GM18517 (cell line): ENCODE data around the gene KCTD13.
"Not testable (repeated sequence)": the region's sequence is repeated elsewhere in the genome, so short reads cannot be mapped to it uniquely, and the experiment has no call there.

Experiments used
- ATAC-seq: cut with Tn5 transposase; IDR thresholded peaks from one replicate; pipeline ENCODE4 v1.9.1; 2021; ENCODE audit warnings: mild to moderate bottlenecking, moderate library complexity; ENCODE audit not compliant: unreplicated experiment

KCTD13 gene

DNA sequence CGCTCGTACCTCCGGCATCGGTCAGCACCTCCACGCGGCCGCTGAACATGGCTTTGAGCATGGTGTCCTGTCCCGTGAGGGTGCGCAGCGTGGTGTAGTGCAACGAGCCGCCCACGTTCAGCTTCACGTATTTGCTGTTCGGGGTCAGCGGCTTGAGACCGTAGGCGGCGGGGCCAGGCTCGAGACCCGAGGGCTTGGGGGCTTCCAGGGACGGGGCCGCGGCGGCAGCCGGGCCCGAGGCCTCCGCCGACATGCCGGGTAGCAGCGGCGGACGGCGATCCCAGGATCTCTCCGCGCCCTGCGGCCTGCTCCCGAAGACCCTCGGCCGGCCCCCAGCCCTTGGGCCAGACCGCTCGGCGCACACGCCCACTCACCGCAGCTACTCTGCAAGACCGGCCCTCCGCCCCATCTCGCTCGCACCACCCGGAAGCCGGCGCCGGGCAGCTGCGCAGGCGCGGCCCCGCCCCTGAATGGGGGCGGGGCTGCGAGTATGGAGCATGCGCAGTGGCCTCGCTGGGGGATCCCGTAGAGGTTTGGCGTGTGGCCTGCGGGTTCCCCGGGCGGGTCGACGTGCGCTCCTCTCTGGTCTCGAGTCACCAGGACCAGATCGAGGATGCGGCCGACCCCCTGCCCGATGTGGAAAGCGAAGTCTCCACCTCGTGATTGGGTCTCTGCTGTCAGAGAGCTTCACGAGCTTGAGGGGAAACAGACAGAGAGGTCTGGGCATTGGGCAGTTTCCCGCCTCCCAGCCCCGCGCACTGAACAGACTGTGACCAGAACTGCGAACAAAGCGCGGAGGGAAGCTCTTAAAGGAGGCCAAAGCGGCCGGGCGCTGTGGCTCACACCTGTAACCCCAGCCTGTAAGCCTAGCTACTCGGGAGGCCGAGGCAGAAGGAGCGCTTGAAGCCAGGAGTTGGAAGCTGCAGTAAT lies at the start of gene KCTD13:
KCTD13 (minus strand) TSS at position 446 of the 930 bp plus-strand sequence; CDS start at position 253, 193 bp downstream.
- ATAC-seq = peak; percentile 74

- no peak for ATAC-seq
Observed at GRCh38 chr16:29975134-29975538, 49.1 kb upstream of the KCTD13 start.

- ATAC-seq = peak; percentile 12
Observed at GRCh38 chr16:29974291-29975133, 48.5 kb upstream of the KCTD13 start.

DNA sequence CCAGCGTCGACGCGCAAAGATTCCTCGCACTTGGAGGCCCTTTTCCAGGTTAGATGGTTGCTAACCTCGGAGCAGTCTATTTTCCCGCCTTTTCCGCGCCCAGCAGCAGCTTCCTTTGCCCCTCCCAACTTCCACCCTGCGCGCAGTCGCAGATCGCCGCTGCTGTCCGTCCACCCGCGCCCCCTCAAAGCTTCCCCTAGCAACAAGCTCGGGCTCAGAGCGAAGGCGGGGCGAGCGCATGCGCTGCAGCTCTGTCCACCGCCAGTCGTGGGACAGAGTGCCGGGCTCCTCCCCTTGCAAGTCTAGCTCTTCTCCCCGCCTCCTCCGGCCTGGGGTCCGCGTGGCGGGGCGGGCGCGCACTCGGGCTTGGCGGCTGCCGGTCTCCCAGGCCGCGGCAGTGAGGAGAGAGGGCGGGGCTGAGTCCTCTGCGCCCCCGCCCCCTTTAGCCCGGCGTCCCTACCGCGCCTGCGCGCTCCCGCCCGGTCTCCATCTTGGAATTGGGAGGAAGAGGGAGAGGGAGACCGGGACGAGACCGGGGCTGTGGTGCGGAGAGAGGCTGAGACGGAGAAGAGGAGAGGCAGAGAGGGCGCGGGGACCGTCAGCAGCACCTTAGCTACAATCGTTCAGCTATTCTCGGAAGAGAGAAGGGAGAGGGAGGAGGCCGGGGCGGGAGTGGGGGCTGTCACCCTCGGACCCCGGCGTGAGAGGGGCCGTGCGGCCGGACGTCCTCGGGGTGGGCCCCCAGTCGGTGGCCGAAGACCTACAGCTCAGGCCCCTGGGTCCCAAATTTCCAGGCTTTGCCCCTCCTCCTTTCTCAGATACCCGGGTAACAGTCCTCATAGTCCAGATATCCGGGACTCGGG lies 47.6 kb upstream of the KCTD13 start, which contains the start of gene TAOK2:
TAOK2 (plus strand) TSS at position 485 of the 863 bp plus-strand sequence. CDS start 3,905 bp downstream, outside the sequence.
- peak; percentile 89 for ATAC-seq

DNA sequence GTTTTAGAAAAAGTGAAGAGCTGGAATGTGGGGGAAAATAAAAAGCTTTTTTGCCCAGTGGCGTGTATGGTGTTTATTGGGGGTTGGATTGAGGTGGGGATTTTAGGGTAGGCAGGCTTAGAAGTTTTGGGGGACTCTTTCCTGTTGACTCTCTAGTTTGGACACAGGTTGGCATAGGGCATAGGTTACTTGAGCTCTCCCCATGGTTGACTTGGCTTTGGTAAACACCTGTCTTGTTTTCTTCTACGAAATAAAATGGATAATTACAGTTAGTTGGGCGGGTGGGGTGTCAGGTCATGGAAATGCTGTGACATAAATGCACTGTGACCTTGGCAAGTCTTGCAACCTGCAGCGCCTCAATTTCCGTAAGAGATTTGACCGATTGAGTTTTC lies 47.0 kb upstream of the KCTD13 start:
- no peak for ATAC-seq

DNA sequence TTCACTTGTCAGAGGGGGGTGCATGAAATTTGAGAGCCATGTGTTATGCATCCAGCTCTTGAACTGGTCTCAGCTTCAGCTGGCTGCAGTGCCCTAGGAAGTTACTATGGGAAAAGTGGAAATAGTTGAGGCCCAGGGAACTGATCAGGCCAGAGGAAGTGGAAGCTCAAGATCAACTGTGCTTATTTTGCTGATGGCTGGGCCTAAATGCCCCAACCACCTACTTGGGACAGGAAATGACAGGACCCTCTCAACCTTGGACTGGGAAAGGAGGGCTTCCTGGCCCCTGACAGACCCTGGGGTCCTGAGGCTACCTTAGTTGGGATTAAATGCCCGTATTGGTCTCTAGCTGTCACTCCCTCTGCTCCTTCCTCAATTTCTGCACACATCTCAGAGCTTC lies 46.5 kb upstream of the KCTD13 start:
- ATAC-seq = no peak

- no peak for ATAC-seq
Observed at GRCh38 chr16:29971304-29971703, 45.3 kb upstream of the KCTD13 start.

GRCh38 chr16:29968205-29968604 lies 42.2 kb upstream of the KCTD13 start:
- ATAC-seq = no peak

DNA sequence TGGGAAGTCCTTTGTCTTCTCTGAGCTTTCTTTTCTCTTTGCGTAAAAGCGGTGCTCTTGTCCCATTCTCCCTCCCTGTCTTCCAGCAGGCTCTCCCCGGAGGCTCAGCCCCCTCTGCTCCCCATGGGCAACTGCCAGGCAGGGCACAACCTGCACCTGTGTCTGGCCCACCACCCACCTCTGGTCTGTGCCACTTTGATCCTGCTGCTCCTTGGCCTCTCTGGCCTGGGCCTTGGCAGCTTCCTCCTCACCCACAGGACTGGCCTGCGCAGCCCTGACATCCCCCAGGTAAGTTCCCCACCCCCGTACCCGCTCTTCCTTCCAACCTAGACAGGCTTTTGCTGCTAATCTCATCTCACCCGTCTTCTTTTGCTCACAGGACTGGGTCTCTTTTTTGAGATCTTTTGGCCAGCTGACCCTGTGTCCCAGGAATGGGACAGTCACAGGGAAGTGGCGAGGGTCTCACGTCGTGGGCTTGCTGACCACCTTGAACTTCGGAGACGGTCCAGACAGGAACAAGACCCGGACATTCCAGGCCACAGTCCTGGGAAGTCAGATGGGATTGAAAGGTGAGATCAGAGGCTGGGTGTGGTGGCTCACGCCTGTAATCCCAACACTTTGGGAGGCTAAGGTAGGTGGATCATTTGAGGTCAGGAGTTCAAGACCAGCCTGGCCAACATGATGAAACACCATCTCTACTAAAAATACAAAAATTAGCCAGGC lies 37.2 kb upstream of the KCTD13 start:
- no peak for ATAC-seq

- ATAC-seq = no peak
Observed at GRCh38 chr16:29962344-29962994, 36.4 kb upstream of the KCTD13 start.

- ATAC-seq = peak; percentile 80
Observed at GRCh38 chr16:29961479-29962343, 35.7 kb upstream of the KCTD13 start, which contains the start of gene TMEM219. Gene TMEM219, plus strand, starts transcription at chr16:29962079. Its CDS starts 1,065 bp downstream, at chr16:29963144.

GRCh38 chr16:29961127-29961478 lies 35.1 kb upstream of the KCTD13 start:
- no peak for ATAC-seq

- not testable (repeated sequence) for ATAC-seq
Observed at GRCh38 chr16:29959821-29960220, 33.8 kb upstream of the KCTD13 start.

DNA sequence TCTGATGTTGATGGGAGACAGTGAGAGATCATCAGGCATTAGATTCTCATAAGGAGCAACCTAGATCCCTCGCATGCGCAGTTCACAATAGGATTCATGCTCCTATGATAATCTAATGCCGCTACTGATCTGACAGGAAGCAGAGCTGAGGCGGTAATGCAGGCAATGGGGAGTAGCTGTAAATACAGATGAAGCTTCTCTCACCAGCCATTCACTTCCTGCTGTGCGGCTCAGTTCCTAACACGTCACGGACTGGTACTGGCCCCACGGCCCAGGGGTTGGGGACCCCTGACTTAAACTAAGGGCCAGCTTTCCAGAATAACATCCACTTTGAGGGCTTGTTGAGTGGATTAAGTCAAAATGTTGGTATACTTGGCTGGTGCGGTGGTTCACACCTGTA lies 33.3 kb upstream of the KCTD13 start:
- ATAC-seq = no peak

DNA sequence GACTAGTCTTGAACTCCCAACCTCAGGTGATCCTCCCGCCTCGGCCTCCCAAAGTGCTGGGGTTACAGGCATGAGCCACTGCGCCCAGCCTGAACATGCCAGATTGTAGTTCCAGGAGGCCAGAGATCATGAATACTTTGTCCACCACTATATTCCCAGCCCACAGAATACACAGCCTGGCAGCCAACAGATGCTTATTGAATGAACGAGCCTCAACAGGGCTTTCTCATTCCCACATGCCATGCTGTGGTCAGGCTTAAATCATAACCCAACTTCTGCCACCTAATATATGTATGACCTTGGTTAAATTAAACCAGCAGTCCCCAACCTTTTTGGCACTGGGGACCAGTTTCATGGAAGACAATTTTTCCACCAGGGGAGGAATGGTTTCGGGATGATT lies 32.7 kb upstream of the KCTD13 start:
- ATAC-seq = no peak

DNA sequence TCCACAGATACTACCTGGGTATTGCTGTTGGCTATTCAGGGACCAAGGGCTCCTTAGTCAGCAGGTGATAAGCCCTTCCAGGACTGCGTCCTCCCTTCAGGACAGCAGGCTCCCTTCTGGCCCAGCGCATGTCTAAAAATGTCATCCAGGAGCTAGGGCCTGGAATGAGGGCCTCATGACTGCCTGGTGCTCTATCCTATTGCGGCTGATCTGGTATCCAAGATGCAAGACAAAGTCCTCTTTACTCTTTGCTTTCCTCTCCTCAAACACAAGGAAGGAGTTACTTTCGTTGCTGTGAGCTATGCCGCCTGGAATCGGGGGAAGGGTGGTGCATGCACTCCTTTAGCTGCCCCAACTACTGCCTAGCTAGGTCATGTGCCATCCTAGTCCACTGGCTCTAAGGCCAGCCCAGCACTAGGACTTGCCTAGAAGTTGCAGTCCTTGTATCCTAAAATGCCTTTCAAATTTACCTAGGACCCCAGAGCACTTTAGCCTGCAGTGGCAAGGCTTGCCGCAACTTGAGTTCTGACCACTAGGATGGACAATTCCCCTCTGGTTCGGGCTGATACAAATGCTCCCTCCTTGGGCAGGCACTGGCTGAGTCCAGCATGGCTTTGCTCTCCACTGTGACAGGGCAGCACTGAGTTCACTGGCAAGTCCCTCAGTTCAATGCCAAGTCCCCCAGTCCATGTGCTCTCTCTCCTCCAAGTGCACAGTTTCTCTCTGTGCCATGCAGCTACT lies 25.8 kb upstream of the KCTD13 start:
- ATAC-seq = no peak

- ATAC-seq = no peak
Observed at GRCh38 chr16:29950806-29951461, 24.9 kb upstream of the KCTD13 start.
